GF-D8 (cell line): ENCODE data around the gene CLN6.

ENCODE experiments used
- DNase-seq: peaks from one replicate; lab custom pipeline; 2025; lab: John Stamatoyannopoulos, UW

Gene CLN6

GRCh38 chr15:68229386-68230156 lies at the start of gene CLN6:
Gene CLN6 (minus strand): TSS chr15:68229728. CDS start chr15:68229584, 144 bp downstream.
- peak; percentile 53 for DNase-seq

- DNase-seq = no peak
These were observed 49.3 kb upstream of the CLN6 start for GRCh38 chr15:68278595-68279405.

- DNase-seq = no peak
These were observed 48.7 kb upstream of the CLN6 start for GRCh38 chr15:68278345-68278594.

GRCh38 chr15:68277603-68278344 lies 48.2 kb upstream of the CLN6 start, which contains the start of gene FEM1B:
Gene FEM1B (plus strand): TSS chr15:68277745. CDS start chr15:68278418, 673 bp downstream.
- DNase-seq = peak; percentile 69

- peak; percentile 60 for DNase-seq
These were observed 47.6 kb upstream of the CLN6 start for GRCh38 chr15:68277131-68277602.

- no peak for DNase-seq
These were observed 47.1 kb upstream of the CLN6 start for GRCh38 chr15:68276668-68277067.

GRCh38 chr15:68275165-68275746 lies 45.7 kb upstream of the CLN6 start:
- no peak for DNase-seq

GRCh38 chr15:68274201-68274848 lies 44.8 kb upstream of the CLN6 start:
- DNase-seq = no peak

GRCh38 chr15:68272721-68273271 lies 43.3 kb upstream of the CLN6 start:
- DNase-seq = no peak

- no peak for DNase-seq
These were observed 42.4 kb upstream of the CLN6 start for GRCh38 chr15:68271854-68272471.

- no peak for DNase-seq
These were observed 38.9 kb upstream of the CLN6 start for GRCh38 chr15:68268405-68268804.

GRCh38 chr15:68265674-68266073 lies 36.1 kb upstream of the CLN6 start:
- no peak for DNase-seq

- DNase-seq = no peak
These were observed 35.6 kb upstream of the CLN6 start for GRCh38 chr15:68265081-68265480.

- no peak for DNase-seq
These were observed 34.8 kb upstream of the CLN6 start for GRCh38 chr15:68264282-68264681.

GRCh38 chr15:68262514-68263356 lies 33.2 kb upstream of the CLN6 start:
- no peak for DNase-seq

- no peak for DNase-seq
These were observed 32.5 kb upstream of the CLN6 start for GRCh38 chr15:68261980-68262379.

- DNase-seq = no peak
These were observed 31.7 kb upstream of the CLN6 start for GRCh38 chr15:68261241-68261640.

GRCh38 chr15:68259883-68260282 lies 30.4 kb upstream of the CLN6 start:
- no peak for DNase-seq

- DNase-seq = no peak
These were observed 29.2 kb upstream of the CLN6 start for GRCh38 chr15:68258692-68259091.
